GM12892 (cell line): ENCODE data around the gene SIK2.
"Not testable (repeated sequence)": the region's sequence is repeated elsewhere in the genome, so short reads cannot be mapped to it uniquely, and the experiment has no call there.

ENCODE experiments used
- POLR2A ChIP-seq: IDR thresholded peaks from 2 replicates; pipeline ENCODE4 v1.6.1; 2011; ENCODE audit warnings: low read depth, low read length, control low read depth
- POLR2AphosphoS5 ChIP-seq: IDR thresholded peaks from 2 replicates; pipeline ENCODE4 v1.6.1; 2011; ENCODE audit warnings: low read depth, low read length, control low read depth
- TAF1 ChIP-seq: IDR thresholded peaks from 2 replicates; pipeline ENCODE4 v1.6.1; 2011; ENCODE audit warnings: low read depth, mild to moderate bottlenecking, control low read depth, low read length, borderline replicate concordance

DNA sequence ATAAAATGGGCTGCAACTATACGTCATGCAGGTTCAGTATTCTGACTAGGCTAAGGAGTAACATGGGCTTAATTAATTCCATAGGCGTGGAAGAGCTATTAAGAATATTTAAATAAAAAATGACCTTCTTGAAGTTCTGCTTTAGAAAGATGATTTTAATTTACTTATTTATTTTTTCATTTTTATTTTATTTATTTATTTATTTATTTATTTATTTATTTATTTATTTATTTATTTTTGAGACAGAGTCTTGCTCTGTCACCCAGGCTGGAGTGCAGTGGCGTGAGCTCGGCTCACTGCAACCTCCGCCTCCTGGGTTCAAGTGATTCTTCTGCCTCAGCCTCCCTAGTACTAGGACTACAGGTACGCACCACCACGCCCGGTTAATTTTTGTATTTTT, 55.7 kb downstream of the SIK2 start:
- TF ChIP-seq POLR2A, POLR2AphosphoS5, TAF1: not testable (repeated sequence)
